Colonic mucosa (tissue), 4 donors: ENCODE measurements around the gene TTC38. TPM values are rescaled to one million over a fixed set of nuclear protein-coding genes. Genes with fewer than 3 reads are reported as not detected.

Experiments used
- DNase-seq: peaks from one replicate; pipeline ENCODE4 v3.0.0-alpha.2; 2020
- H3K27ac ChIP-seq: fragments of 200-600 bp; one replicate; pipeline ENCODE4 v1.8.0; 2021
- H3K27me3 ChIP-seq: fragments of 200-600 bp; one replicate; pipeline ENCODE4 v1.8.0; 2021
- H3K36me3 ChIP-seq: fragments of 200-600 bp; one replicate; pipeline ENCODE4 v1.8.0; 2021
- H3K4me1 ChIP-seq: fragments of 200-600 bp; one replicate; pipeline ENCODE4 v1.8.0; 2021; ENCODE audit warnings: mild to moderate bottlenecking
- H3K4me3 ChIP-seq: fragments of 200-600 bp; one replicate; pipeline ENCODE4 v1.8.0; 2021
- H3K9ac ChIP-seq, 2 donors: one replicate each; pipeline ENCODE4 v1.7.0; 2013; ENCODE audit warnings: control low read depth in 2 of 2, low read depth in 2 of 2, low read length in 2 of 2
- H3K9me3 ChIP-seq: fragments of 200-600 bp; one replicate; pipeline ENCODE4 v1.8.0; 2021
- CTCF ChIP-seq: fragments of 200-600 bp; IDR thresholded peaks from one replicate; pipeline ENCODE4 v1.8.0; 2022; ENCODE audit warnings: antibody characterized with exemption, mild to moderate bottlenecking
- intact Hi-C: fragments of 100-400 bp; cut with DNase I; formaldehyde crosslinking; loops from one replicate; pipeline ENCODE4 v1.14.1; 2022
- total RNA-seq, 2 donors: library from RNA; stranded (reverse); fragmentation: NEBNext Ultra II Directional in 1 of 2; extraction: Animal tissue kit (Norgen Biotek cat#: 25700) in 1 of 2; gene quantifications; one replicate each; pipeline ENCODE4 v1.2.1, GENCODE V29; 2021
- donor health status: healthy.
- donor health status: DM: no; HTN: no; CAD: no.
- donor health status: DM: no; HTN: no; CAD: no.

Gene TTC38
- total RNA-seq, 2 donors from 2014 or later = 124 to 149 TPM

- no peak overlapping the region for H3K9ac ChIP-seq
- no peak for DNase-seq
- no peak overlapping the region for H3K27ac ChIP-seq
- H3K4me1 ChIP-seq = no peaks in the 10 kb centered on the region
- no peaks in the 10 kb centered on the region for H3K36me3 ChIP-seq
- H3K27me3 ChIP-seq = no peaks in the 10 kb centered on the region
- intact Hi-C loops = no loop called here
- TF ChIP-seq CTCF = no peak
- no peak overlapping the region for H3K4me3 ChIP-seq
- no peaks in the 10 kb centered on the region for H3K9me3 ChIP-seq
Measured at GRCh38 chr22:46320716-46321386, 53.0 kb downstream of the TTC38 start.

GRCh38 chr22:46322711-46323110 lies 54.9 kb downstream of the TTC38 start:
- TF ChIP-seq CTCF = no peak
- Histone ChIP-seq H3K36me3 (no peaks in the 10 kb centered on the region), H3K27ac (no peak overlapping the region), H3K27me3 (no peaks in the 10 kb centered on the region), H3K9ac (no peak overlapping the region), H3K4me3 (no peak overlapping the region), H3K9me3 (no peaks in the 10 kb centered on the region), H3K4me1 (no peaks in the 10 kb centered on the region)
- DNase-seq = no peak
- intact Hi-C loops = no loop called here

- Histone ChIP-seq H3K27me3 (no peaks in the 10 kb centered on the region), H3K9me3 (no peaks in the 10 kb centered on the region), H3K4me1 (no peaks in the 10 kb centered on the region), H3K27ac (no peak overlapping the region), H3K4me3 (no peak overlapping the region), H3K9ac (no peak overlapping the region), H3K36me3 (no peaks in the 10 kb centered on the region)
- DNase-seq = no peak
- intact Hi-C loops = no loop called here
- TF ChIP-seq CTCF = no peak
Measured at GRCh38 chr22:46323162-46323561, 55.4 kb downstream of the TTC38 start.

GRCh38 chr22:46326066-46326680 lies 58.4 kb downstream of the TTC38 start:
- no peak for DNase-seq
- no peak overlapping the region for H3K9ac ChIP-seq

GRCh38 chr22:46327691-46328465 lies 60.1 kb downstream of the TTC38 start:
- DNase-seq = no peak
- H3K36me3 ChIP-seq = no peaks in the 10 kb centered on the region
- intact Hi-C loops = no loop called here

More at GRCh38 chr22:46326066-46326680, 58.4 kb downstream of the TTC38 start:
- no peaks in the 10 kb centered on the region for H3K9me3 ChIP-seq
- no peaks in the 10 kb centered on the region for H3K27me3 ChIP-seq
- TF ChIP-seq CTCF = no peak
- H3K27ac ChIP-seq = no peak overlapping the region
- intact Hi-C loops = no loop called here
- no peaks in the 10 kb centered on the region for H3K4me1 ChIP-seq
- no peaks in the 10 kb centered on the region for H3K36me3 ChIP-seq
- H3K4me3 ChIP-seq = no peak overlapping the region

More at GRCh38 chr22:46327691-46328465, 60.1 kb downstream of the TTC38 start:
- no peak for TF ChIP-seq CTCF
- Histone ChIP-seq H3K4me3 (no peak overlapping the region), H3K27ac (no peak overlapping the region), H3K9me3 (no peaks in the 10 kb centered on the region), H3K27me3 (no peaks in the 10 kb centered on the region), H3K4me1 (no peaks in the 10 kb centered on the region), H3K9ac (no peak overlapping the region)
